ENCODE measurements around the gene PEX16.
A peak's percentile ranks its signal among the peaks of the same experiment; 100 is the strongest.

Gene PEX16

GRCh38 chr11:45872651-45873356 is 44.9 kb downstream of the PEX16 start:
- Histone ChIP-seq H3K9ac (ENCODE audit: low read length) (no peak overlapping the region), H3F3A (ENCODE audit: insufficient read depth, low read length) (no peaks in the 10 kb centered on the region), H3K36me3 (ENCODE audit: insufficient read depth, low read length) (peaks cover 85% of the 10 kb centered on the region), H3K79me2 (ENCODE audit: insufficient read depth, low read length) (no peaks in the 10 kb centered on the region), H4K20me1 (ENCODE audit: insufficient read depth, low read length) (no peaks in the 10 kb centered on the region), H2AFZ (ENCODE audit: low read length) (no peak overlapping the region), H3K27ac (ENCODE audit: low read depth, low read length, poor library complexity, severe bottlenecking) (no peak overlapping the region), H3K4me3 (ENCODE audit: low read depth, low read length, poor library complexity, severe bottlenecking) (no peak overlapping the region), H3K4me2 (ENCODE audit: low read length) (no peak overlapping the region), H3K4me1 (ENCODE audit: insufficient read depth, low read length, severe bottlenecking) (no peaks in the 10 kb centered on the region), H3K9me3 (ENCODE audit: low read length) (no peaks in the 10 kb centered on the region), H3K27me3 (ENCODE audit: insufficient read depth, low read length) (no peaks in the 10 kb centered on the region), H3K9me2 (ENCODE audit: low read depth, low read length) (no peaks in the 10 kb centered on the region)
- no peak for TF ChIP-seq EZH2 (IDR thresholded peaks at IDR 0.05; ENCODE audit: borderline replicate concordance, low read length)
- TF ChIP-seq, protein P1, sequence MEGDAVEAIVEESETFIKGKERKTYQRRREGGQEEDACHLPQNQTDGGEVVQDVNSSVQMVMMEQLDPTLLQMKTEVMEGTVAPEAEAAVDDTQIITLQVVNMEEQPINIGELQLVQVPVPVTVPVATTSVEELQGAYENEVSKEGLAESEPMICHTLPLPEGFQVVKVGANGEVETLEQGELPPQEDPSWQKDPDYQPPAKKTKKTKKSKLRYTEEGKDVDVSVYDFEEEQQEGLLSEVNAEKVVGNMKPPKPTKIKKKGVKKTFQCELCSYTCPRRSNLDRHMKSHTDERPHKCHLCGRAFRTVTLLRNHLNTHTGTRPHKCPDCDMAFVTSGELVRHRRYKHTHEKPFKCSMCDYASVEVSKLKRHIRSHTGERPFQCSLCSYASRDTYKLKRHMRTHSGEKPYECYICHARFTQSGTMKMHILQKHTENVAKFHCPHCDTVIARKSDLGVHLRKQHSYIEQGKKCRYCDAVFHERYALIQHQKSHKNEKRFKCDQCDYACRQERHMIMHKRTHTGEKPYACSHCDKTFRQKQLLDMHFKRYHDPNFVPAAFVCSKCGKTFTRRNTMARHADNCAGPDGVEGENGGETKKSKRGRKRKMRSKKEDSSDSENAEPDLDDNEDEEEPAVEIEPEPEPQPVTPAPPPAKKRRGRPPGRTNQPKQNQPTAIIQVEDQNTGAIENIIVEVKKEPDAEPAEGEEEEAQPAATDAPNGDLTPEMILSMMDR (IDR thresholded peaks at IDR 0.05; ENCODE audit: low read length): peak; percentile 55

DNA sequence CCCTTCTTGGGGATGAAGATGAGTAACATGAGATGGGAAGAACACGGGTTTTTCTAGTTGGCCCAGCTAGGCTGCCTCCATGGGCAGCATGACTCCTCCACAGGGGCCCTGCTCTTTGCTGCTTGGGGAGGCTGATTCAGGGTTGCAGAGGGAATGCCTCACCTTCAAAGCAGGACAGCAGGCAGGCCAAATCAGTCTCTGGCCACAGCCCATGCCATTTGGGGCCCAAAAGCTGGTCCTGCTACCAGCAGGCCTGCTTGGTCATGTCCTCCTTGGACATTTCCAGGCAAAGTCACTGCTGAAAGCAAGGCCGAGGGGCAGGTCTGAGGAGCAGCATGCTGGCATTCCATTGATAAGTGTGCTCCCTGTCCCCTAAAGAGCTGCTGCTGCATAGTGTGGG is 46.0 kb downstream of the PEX16 start:
- Histone ChIP-seq H3K9me2 (ENCODE audit: low read depth, low read length) (no peaks in the 10 kb centered on the region), H3K4me3 (ENCODE audit: low read depth, low read length, poor library complexity, severe bottlenecking) (no peak overlapping the region), H3K9me3 (ENCODE audit: low read length) (no peaks in the 10 kb centered on the region), H2AFZ (ENCODE audit: low read length) (no peak overlapping the region), H3K27me3 (ENCODE audit: insufficient read depth, low read length) (no peaks in the 10 kb centered on the region), H3K9ac (ENCODE audit: low read length) (no peak overlapping the region), H3K79me2 (ENCODE audit: insufficient read depth, low read length) (no peaks in the 10 kb centered on the region), H4K20me1 (ENCODE audit: insufficient read depth, low read length) (no peaks in the 10 kb centered on the region), H3K27ac (ENCODE audit: low read depth, low read length, poor library complexity, severe bottlenecking) (no peak overlapping the region), H3K4me2 (ENCODE audit: low read length) (no peak overlapping the region), H3K4me1 (ENCODE audit: insufficient read depth, low read length, severe bottlenecking) (no peaks in the 10 kb centered on the region), H3K36me3 (ENCODE audit: insufficient read depth, low read length) (peaks cover 84% of the 10 kb centered on the region), H3F3A (ENCODE audit: insufficient read depth, low read length) (no peaks in the 10 kb centered on the region)
- TF ChIP-seq, protein P1 (IDR thresholded peaks at IDR 0.05; ENCODE audit: low read length): no peak
- no peak for TF ChIP-seq EZH2 (IDR thresholded peaks at IDR 0.05; ENCODE audit: borderline replicate concordance, low read length)

GRCh38 chr11:45870706-45871105 is 47.0 kb downstream of the PEX16 start:
- H3K9ac ChIP-seq (ENCODE audit: low read length): no peak overlapping the region
- H4K20me1 ChIP-seq (ENCODE audit: insufficient read depth, low read length): no peaks in the 10 kb centered on the region
- H3K27me3 ChIP-seq (ENCODE audit: insufficient read depth, low read length): no peaks in the 10 kb centered on the region
- no peak overlapping the region for H3K27ac ChIP-seq (ENCODE audit: low read depth, low read length, poor library complexity, severe bottlenecking)
- no peak overlapping the region for H3K4me2 ChIP-seq (ENCODE audit: low read length)
- H3K4me1 ChIP-seq (ENCODE audit: insufficient read depth, low read length, severe bottlenecking): no peaks in the 10 kb centered on the region
- TF ChIP-seq, protein P1 (IDR thresholded peaks at IDR 0.05; ENCODE audit: low read length): no peak
- no peak for TF ChIP-seq EZH2 (IDR thresholded peaks at IDR 0.05; ENCODE audit: borderline replicate concordance, low read length)
- no peaks in the 10 kb centered on the region for H3F3A ChIP-seq (ENCODE audit: insufficient read depth, low read length)
- H3K36me3 ChIP-seq (ENCODE audit: insufficient read depth, low read length): peaks cover 75% of the 10 kb centered on the region
- no peak overlapping the region for H3K4me3 ChIP-seq (ENCODE audit: low read depth, low read length, poor library complexity, severe bottlenecking)
- H3K9me3 ChIP-seq (ENCODE audit: low read length): no peaks in the 10 kb centered on the region
- no peak overlapping the region for H2AFZ ChIP-seq (ENCODE audit: low read length)
- H3K9me2 ChIP-seq (ENCODE audit: low read depth, low read length): no peaks in the 10 kb centered on the region
- H3K79me2 ChIP-seq (ENCODE audit: insufficient read depth, low read length): no peaks in the 10 kb centered on the region

Data from OCI-LY1 (cell line).